Activated CD4-positive, alpha-beta T cell treated with anti-CD3 and anti-CD28 coated beads, Interleukin-2, amount 50 U/mL, for 24 hours (primary cell): Measurements from ENCODE around the gene SOHLH1.

ENCODE experiments used
- DNase-seq, 2 donors: peaks; one replicate each; pipeline ENCODE4 v3.0.0-alpha.2; 2020; ENCODE audit warnings: low read depth in 1 of 2, low spot score in 1 of 2

The SOHLH1 gene

DNA sequence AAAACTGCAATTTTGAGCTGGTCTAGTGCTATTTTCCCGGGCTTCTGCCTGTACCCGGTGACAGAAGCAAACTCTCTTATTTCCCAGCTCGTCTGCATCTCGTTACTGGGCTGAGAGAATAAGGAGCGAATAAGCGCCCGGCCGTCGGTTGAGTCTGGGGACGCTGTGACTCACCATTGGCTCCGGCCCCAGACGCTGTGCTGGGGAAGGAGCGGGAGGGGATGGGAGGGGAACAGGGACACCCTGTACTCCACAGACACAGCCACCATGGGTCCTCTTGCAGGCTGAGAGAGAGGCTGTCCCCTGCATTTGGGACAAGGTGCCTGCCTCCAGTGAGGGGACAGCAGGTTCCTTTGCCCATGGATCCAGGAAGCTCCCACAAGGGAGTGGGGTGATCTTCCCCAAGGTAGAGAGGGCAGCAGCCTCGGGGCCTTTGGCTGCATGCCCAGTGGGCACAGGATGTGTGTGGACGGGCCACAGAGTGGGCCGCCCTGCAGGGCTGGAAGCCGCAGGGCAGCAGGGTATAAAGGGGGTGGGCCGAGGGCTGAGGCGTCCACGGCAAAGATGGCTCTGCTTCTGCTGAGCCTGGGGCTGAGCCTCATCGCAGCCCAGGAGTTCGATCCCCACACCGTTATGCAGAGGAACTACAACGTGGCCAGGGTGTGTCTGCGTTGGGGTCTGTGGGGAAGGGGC lies 36.4 kb downstream of the SOHLH1 start, which contains the start of gene LCN9:
LCN9 (plus strand) TSS at position 552 of the 693 bp plus-strand sequence; CDS start at position 565, 13 bp downstream.
- no peak for DNase-seq

DNA sequence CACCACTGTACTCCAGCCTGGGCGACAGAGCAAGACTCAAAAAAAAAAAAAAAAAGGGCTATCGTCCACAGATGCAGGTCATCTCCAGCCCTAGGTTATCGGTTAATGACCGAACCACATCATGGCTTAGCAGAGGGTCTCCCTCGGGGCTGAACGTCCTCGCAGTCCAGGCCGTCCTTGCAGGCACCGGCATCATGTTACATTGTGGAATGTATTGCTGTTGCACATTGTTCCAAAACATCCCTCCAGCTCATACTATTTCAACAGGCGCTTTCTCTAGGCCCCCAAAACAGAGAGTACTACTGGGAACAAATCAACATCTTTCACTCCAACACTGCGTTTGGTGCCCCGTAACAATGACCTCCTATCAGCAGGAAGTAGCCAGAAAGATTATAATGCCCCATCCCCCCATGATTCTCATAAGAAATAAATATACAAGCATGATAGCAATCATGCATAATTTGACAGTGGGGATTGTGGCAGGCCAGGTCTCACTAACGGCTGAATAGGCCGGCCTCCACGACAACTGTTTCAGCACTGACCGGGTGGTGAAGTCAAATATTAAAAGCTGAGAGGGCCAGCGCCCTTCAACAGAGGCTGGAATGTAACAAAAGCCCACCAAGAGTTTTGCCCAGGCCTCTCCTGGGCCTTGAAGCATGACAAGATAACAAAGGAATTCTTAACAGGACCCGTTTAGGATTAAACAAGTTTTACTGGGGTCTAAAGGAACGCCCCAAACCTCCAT lies 37.3 kb downstream of the SOHLH1 start:
- no peak for DNase-seq

DNA sequence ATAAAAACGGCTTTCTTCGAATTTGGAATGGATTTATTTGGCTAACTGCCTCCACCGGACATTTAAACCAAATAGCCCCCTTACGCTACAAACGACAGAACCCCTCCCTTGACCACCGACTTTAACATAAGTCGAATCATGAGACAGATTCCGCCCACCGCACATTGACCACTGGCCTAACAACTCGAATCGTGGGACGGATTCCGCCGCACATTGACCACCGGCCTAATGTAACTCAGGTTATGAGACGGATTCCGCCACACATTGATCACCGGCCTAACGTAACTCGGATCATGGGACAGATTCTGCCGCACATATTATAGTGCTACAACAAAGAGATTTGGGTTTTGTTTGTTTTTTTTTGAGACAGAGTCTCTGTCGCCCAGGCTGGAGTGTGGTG lies 38.9 kb downstream of the SOHLH1 start:
- no peak for DNase-seq

DNA sequence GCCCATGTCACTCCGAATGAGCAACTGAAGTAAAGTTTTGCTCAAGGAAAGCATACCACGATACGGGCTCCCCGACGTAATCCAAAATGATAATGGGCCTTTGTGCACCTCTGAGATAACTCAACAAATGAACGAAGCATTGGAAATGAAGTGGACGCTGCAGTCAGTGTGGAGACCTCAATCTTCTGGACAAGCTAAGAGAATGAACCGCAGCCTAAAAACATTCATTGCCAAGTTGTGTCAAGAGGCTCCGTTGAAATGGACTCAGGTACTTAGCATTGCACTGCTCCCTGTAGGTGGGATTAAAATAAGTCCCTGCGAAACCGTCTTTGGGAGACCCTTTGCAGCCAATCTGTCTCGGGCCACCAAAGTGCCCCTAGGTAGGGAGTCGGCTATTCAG lies 40.0 kb downstream of the SOHLH1 start:
- DNase-seq = no peak

DNA sequence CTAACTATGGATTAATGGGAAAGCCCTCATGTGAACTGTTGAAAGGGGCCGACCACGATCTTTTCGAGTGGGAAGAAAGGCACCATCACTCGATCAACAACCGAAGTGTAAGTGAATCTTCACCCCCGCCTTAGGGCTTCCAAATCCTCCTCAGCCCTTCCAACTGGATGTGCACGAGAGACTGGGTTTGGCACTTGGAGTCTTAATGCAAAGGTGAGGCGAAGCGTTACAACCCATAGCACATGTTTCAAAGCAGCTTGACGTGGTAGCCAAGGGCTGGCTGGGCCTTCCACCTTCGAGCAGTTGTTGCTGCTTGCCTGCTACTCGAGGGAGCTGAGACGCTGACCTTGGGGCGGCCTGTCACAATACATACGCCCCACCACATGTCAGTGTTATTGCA lies 41.9 kb downstream of the SOHLH1 start:
- DNase-seq = no peak

DNA sequence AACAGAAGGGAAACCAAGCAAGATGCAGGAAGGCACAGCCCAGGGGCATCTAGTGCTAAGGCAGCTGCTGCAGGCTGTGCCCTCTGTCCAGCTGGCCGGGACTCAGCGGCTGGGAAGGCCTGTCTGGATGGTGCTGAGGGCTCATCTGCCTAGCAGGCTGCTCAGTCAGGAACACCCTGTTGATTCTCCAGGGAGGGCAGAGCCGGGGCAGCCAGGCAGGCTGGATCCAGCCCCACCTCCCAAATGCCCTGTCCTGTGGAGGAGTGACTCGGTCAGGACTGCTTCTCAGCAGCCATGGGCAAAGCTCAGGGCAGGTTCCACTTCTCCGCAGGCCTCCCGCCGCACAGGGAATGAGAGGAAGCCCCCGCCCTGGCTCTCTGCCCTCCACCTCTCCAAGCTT lies 44.0 kb downstream of the SOHLH1 start:
- DNase-seq = no peak

DNA sequence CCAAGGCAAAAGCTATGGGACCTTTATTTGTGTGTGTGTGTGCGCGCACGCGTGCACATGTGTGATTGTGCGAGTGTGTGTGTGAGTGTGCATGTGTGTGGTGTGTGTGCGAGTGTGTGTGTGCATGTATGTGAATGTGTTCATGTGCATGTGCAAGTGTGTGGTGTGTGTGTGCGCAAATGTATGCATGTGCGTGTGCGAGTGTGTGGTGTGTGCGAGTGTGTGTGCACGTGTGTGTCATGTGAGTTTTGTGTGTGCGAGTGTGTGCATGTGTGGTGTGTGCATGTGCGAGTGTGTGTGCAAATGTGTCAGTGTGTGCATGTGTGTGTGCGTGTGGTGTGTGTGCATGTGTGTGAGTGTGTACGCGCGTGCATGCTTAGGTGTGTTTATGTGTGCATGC lies 48.9 kb downstream of the SOHLH1 start:
- no peak for DNase-seq

DNA sequence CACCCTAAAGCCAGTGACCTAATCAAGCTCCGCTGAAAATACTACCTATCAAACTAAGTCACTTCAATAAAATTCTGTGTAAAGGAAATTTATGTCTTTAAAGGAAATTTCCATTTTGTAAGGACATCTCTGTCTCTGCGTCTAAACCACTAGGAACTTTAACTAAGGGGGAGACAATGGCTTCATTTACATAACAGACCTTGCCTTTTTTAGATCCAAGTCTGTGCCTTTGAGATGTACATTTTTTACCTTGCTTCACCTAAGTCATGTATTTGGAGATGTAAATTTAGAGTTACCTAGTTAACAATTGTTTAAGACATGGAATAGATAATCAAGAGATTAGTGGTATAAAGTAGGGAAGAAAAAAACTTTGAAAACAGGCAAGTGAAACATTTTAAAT lies 49.8 kb downstream of the SOHLH1 start:
- no peak for DNase-seq

DNA sequence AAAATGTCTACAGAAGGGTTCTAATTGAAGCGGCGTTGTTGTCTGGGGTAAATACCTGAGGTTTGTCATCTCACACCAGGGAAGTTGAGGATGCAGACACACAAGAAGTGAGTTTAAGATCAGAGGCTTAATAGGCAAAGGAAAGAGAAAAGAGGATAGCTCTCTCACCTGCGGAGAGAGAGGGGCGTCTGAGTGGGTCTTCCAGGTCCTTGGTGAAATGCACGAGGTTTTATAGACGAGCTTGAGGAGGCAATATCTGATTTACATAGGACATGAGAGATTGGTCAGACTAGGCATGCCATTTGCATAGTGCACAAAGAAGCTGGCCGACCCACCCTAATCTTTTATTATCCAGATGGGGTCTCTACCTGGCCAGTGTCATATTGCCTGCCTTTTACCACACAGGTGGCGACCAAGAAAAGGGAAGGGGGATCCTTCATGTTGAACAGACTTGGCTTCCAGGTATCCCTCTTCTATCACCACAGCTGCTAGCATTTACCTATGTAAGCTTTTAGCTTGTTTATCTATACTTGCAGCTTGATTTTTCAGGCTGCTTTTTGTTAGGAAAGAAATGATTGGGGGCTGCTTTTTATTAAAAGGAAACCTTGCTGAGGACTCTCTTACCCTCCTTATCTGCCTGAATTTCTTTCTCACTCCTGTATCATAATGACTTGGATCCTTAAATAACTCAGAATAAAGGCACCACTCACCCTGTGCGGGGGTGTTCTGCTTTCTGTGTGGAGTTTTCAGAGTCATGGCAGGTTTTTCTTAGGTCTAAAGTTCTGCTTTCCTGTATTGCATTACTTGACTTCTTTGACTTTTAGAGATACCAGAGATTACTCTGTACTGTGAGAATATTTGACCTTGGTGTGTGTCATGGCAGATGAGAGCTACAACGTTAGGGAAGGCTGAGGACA lies 50.5 kb downstream of the SOHLH1 start:
- DNase-seq = no peak

DNA sequence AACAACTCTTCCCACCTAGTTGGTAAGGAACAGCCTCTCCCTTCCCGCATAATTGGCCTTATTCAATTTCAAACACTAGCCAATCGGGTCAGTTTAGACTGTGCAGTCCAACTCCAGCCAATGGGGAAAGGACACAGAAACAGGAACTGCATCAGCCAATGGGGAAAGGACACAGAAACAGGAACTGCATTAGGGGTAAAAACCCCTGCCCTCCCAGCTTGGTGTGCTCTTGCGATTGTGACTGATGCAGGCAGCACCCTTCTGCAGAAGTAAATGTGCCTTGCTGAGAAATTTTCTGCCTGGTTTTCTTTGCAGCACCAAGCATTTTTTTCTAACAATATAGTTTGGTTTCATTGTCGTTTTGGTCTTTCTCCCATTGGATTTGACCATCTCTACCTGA lies 51.4 kb downstream of the SOHLH1 start:
- no peak for DNase-seq

DNA sequence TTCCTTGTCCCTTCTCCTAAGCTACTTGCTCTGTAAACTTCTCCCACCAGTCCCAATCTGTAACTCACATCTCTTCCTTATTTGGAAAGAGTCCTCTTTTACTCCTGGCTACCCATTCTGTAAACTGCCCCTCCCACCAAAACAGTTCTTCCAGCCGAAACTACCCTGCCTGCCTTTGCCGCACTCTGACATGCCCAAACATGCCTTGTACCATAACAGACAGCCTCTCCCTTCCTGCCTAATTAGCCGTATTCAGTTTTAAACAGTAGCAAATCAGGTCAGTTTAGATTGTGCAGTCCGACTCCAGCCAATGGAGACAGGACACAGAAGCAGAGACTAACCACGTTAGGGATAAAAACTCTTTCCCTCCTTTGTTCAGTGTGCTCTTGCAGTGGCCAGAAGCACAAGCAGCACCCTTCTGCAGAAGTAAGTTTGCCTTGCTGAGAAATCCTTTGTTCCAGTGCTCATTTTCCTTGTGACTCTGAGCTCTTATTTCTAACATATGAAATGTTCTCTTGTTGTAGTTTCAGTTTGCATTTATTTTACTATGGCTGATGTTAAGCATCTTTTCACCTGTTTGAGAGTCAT lies 54.6 kb downstream of the SOHLH1 start:
- DNase-seq = no peak
